Dedifferentiated amniotic fluid mesenchymal stem cell (primary cell): Measurements from ENCODE around the gene MPP2.
"Not testable (repeated sequence)": the region's sequence is repeated elsewhere in the genome, so short reads cannot be mapped to it uniquely, and the experiment has no call there.

Experiments used
- DNase-seq: peaks from one replicate; pipeline ENCODE4 v3.0.0-alpha.2; 2016; ENCODE audit errors: extremely low spot score

Gene MPP2

GRCh38 chr17:43846963-43847371, 60.4 kb downstream of the MPP2 start, which contains the start of gene CD300LG:
Gene CD300LG, plus strand, starts transcription at chr17:43847176. Its CDS starts 41 bp downstream, at chr17:43847217.
- no peak for DNase-seq

GRCh38 chr17:43846221-43846712, 61.1 kb downstream of the MPP2 start:
- peak; percentile 49 for DNase-seq

GRCh38 chr17:43845766-43846165, 61.6 kb downstream of the MPP2 start:
- no peak for DNase-seq

GRCh38 chr17:43844241-43844640, 63.1 kb downstream of the MPP2 start:
- no peak for DNase-seq

- no peak for DNase-seq
Observed at GRCh38 chr17:43842975-43843325, 64.4 kb downstream of the MPP2 start.

- DNase-seq: not testable (repeated sequence)
Observed at GRCh38 chr17:43842091-43842974, 65.0 kb downstream of the MPP2 start.

- DNase-seq: no peak
Observed at GRCh38 chr17:43841282-43841681, 66.1 kb downstream of the MPP2 start.

GRCh38 chr17:43840814-43841213, 66.5 kb downstream of the MPP2 start:
- DNase-seq: no peak

GRCh38 chr17:43839670-43840108, 67.6 kb downstream of the MPP2 start:
- no peak for DNase-seq

GRCh38 chr17:43834106-43834505, 73.2 kb downstream of the MPP2 start:
- DNase-seq: no peak

- peak; percentile 43 for DNase-seq
Observed at GRCh38 chr17:43832976-43833829, 74.1 kb downstream of the MPP2 start, which contains the start of gene MPP3. Gene MPP3, minus strand, starts transcription at chr17:43833146. Its CDS starts 1,240 bp downstream, at chr17:43831906.

GRCh38 chr17:43832168-43832975, 75.0 kb downstream of the MPP2 start:
- peak; percentile 63 for DNase-seq

- DNase-seq: no peak
Observed at GRCh38 chr17:43831633-43832032, 75.7 kb downstream of the MPP2 start.

- DNase-seq: no peak
Observed at GRCh38 chr17:43830510-43831140, 76.7 kb downstream of the MPP2 start.

- no peak for DNase-seq
Observed at GRCh38 chr17:43829738-43830137, 77.6 kb downstream of the MPP2 start.

GRCh38 chr17:43827596-43827995, 79.7 kb downstream of the MPP2 start:
- no peak for DNase-seq

- DNase-seq: no peak
Observed at GRCh38 chr17:43826206-43826605, 81.1 kb downstream of the MPP2 start.

- no peak for DNase-seq
Observed at GRCh38 chr17:43825567-43825966, 81.8 kb downstream of the MPP2 start.
